ENCODE results near the gene KMT2B. TPM values are rescaled to one million over a fixed set of nuclear protein-coding genes. Genes with fewer than 3 reads are reported as not detected.
"Not testable (repeated sequence)": the region's sequence is repeated elsewhere in the genome, so short reads cannot be mapped to it uniquely, and the experiment has no call there.

The KMT2B gene, protein sequence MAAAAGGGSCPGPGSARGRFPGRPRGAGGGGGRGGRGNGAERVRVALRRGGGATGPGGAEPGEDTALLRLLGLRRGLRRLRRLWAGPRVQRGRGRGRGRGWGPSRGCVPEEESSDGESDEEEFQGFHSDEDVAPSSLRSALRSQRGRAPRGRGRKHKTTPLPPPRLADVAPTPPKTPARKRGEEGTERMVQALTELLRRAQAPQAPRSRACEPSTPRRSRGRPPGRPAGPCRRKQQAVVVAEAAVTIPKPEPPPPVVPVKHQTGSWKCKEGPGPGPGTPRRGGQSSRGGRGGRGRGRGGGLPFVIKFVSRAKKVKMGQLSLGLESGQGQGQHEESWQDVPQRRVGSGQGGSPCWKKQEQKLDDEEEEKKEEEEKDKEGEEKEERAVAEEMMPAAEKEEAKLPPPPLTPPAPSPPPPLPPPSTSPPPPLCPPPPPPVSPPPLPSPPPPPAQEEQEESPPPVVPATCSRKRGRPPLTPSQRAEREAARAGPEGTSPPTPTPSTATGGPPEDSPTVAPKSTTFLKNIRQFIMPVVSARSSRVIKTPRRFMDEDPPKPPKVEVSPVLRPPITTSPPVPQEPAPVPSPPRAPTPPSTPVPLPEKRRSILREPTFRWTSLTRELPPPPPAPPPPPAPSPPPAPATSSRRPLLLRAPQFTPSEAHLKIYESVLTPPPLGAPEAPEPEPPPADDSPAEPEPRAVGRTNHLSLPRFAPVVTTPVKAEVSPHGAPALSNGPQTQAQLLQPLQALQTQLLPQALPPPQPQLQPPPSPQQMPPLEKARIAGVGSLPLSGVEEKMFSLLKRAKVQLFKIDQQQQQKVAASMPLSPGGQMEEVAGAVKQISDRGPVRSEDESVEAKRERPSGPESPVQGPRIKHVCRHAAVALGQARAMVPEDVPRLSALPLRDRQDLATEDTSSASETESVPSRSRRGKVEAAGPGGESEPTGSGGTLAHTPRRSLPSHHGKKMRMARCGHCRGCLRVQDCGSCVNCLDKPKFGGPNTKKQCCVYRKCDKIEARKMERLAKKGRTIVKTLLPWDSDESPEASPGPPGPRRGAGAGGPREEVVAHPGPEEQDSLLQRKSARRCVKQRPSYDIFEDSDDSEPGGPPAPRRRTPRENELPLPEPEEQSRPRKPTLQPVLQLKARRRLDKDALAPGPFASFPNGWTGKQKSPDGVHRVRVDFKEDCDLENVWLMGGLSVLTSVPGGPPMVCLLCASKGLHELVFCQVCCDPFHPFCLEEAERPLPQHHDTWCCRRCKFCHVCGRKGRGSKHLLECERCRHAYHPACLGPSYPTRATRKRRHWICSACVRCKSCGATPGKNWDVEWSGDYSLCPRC (N-terminal part only)
- 43.7 TPM for total RNA-seq

DNA sequence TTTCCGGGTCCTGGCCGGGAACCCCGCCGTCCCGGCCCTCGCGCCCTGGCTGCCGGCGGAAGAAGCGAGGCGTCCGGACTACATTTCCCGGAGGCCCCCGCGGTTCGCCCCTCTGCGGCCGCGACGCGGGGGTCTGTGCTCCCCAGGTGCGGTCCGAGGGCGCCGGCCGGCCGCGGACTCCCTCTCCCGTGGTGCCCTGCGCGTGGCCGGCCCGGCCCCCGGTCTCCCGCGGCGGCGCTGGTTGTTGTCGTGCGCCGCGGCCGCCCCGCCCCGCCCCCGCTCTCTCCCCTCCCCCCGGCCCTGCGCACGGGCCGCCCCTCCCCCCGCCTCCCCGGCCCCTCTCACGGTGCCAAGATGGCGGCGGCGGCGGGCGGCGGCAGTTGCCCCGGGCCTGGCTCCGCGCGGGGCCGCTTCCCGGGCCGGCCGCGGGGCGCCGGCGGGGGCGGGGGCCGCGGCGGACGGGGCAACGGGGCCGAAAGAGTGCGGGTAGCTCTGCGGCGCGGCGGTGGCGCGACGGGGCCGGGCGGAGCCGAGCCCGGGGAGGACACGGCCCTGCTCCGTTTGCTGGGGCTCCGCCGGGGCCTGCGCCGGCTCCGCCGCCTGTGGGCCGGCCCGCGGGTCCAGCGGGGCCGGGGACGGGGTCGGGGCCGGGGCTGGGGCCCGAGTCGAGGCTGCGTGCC, at the start of gene KMT2B:
Gene KMT2B (plus strand): TSS at position 339 of the 680 bp plus-strand sequence. CDS start 16 bp downstream, at position 355.
- DNase-seq (ENCODE audit: low spot score) = no peak

DNA sequence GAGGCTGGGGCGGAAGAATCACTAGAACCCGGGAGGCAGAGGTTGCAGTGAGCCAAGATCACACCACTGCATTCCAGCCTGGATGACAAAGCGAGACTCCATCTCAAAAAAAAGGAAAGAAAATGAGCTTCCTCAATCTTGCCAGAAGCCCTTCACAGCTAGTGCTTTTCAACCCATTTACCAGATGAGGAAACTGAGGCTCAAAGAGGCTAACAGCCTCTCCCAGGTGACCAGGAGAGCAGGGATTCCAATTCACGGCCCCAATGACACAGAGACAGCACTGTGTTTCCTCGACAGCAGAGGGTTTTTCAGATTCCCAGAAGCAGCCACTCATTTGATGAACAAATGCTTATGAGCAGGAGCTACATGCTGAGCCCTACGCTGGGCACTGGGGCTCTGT, 48.2 kb upstream of the KMT2B start:
- no peak for DNase-seq (ENCODE audit: low spot score)

DNA sequence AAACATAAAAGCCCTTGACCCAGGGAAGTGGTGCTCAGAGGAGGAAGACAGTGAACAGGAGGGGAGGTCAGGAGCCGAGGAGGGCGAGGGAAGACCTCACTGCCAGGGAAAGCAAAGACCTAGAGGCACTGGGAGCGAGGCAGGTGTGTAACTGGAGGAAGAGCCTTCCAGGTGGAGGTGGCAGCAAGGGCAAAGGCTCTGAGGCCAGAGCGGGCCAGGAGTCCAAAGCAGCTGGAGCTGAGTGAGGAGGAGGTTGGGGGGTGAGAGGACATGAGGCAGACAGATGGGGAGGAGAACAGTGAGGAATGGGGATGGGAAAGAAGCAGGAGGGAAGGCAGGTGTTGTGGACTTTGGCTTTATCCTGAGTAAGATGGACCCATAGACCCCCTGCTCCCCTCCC, 47.8 kb upstream of the KMT2B start:
- DNase-seq (ENCODE audit: low spot score) = no peak

DNA sequence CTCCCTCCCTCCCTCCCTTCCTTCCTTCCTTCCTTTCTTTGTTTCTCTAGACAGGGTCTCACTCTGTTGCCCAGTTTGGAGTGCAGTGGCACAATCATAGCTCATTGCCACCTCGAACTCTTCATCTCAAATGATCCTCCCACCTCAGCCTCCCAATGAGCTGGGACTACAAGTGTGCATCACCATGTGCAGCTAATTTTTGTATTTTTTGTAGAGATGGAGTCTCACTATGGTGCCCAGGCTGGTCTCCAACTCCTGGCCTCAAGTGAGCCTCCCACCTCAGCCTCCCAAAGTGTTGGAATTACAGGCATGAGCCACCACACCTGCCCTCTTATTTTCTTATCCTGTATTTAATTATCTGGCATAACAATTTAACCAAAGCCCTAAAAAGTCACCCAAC, 47.1 kb upstream of the KMT2B start:
- DNase-seq (ENCODE audit: low spot score) = no peak

DNA sequence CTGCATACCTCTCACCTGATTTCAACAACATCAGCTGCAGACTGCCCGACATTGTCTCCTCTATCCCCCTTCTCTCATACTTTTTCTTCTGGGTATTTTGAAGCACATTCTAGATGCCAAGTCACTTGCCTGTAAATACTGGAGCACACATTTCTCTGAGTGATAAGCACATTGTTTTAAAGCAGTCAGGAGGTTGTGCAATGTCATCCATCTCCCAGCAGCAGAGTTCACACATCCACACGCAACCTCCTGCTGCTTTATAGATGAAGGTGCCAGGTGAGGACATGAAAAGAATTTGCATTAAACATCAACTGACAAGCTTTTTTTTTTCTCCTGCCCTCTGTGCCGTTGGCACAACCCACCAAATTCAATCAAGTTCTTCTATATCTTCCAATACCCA, 46.0 kb upstream of the KMT2B start:
- DNase-seq (ENCODE audit: low spot score) = no peak

DNA sequence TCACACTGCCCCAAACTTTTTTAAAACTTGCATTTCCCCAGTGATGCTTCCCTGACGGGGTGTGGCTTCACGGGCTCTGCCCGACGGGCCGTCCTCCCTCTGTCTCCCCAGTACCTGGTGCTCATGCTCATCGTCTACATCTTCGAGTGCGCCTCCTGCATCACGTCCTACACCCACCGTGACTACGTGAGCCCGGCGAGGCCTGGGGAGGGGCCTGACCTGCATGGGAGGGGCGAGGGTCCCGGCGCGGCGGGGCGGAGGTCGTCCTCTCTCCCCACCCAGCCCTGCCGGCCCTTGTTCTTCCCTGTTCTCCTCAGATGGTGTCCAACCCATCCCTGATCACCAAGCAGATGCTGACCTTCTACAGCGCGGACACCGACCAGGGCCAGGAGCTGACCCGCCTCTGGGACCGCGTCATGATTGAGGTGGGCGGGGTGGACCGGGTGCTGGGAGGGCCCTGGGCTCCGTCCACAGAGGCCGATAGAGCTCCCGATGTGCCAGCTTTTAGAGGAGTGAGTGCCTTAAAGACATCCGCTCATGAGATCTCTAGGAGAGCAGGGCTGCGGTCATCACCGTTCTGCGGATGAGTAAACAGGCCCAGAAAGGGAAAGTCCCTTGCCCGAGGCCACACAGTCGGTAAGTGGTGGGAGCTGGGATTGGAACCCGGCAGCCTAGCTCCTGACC, 44.5 kb upstream of the KMT2B start:
- no peak for DNase-seq (ENCODE audit: low spot score)

DNA sequence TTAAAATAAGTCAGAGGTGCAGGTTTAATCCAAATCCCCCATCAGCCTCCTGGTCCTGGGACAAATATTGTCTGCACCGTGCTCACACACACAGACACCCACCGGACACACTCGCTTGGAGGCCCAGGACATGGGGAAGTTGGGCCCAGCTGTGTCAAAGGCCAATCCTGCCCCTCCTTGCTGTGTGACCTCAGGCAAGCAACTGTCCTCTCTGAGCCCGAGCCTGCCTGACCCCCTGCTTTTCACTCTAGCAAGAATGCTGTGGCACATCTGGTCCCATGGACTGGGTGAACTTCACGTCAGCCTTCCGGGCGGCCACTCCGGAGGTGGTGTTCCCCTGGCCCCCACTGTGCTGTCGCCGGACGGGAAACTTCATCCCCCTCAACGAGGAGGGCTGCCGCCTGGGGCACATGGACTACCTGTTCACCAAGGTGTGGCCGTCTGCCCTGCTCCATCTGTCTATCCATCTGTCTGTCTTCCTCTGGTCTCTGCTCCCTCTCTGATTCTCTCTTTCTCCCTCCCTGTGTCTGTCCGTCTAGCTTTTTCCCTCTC, 42.1 kb upstream of the KMT2B start:
- no peak for DNase-seq (ENCODE audit: low spot score)

DNA sequence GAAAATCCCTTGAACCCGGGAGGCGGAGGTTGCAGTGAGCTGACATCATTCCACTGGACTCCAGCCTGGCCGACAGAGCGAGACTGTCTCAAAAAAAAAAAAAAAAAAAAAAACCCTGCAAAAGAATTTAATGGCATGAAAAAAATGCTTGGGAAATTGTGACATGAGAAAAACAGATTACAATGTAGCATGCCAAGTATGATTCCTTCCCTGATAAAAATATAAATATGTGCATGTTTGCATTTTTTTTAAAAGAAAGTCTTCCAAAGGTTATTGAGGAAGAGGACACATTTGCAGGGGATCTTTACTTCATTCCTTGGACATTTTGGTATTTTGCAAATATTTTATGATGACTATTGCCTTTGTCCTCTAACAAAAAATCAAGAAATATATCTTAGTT, 28.0 kb upstream of the KMT2B start:
- no peak for DNase-seq (ENCODE audit: low spot score)

DNA sequence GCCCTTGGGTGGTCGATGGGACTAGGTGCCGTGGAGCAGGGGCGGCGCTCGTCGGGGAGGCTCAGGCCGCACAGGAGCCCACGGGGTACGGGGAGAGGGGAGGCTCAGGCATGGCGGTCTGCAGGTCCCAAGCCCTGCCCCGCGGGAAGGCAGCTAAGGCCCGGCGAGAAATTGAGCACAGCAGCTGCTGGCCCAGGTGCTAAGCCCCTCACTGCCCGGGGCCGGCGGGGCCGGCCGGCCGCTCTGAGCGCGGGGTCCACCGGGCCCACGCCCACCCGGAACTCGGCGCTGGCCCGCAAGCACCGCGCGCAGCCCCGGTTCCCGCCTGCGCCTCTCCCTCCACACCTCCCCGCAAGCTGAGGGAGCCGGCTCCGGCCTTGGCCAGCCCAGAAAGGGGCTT, 26.7 kb upstream of the KMT2B start:
- DNase-seq (ENCODE audit: low spot score) = not testable (repeated sequence)

DNA sequence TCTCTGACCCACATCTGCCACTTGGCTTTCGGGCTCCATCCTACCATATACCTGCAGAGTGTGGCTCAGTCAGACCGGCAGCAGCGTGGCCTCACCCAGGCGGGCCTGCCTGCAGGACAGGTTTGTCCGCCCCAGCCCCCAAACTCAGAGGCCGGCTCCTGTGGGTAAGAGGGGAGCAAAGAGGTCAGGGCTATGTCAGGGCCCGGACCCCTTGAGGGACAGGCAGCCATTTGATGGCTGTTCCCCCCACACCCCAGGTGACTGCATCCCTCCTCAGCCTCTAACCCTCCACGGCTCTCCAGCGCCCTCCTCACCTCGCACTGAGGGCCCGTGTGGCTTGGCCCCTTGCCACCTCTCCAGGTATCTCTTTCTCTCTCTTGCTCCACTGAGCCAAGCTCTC, 25.8 kb upstream of the KMT2B start:
- DNase-seq (ENCODE audit: low spot score) = peak; percentile 80

DNA sequence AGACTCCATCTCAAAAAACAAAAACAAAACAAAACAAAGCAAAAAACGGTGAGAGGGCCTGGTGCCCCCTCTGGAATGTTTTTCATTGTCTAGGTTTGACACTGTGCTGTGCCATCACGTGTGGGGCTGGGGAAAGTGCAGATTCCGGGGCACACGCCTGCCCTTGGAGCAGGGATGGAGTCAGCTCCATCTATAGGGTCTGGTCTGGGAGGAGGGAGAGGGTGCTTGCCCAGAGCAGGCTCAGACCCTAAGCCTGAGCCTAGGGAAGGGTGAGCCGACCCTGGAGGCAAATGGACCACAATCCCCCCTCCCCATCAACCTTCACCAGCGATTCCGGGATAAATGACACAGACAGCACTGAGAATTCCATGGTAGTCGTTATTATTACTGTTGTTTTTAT, 24.4 kb upstream of the KMT2B start:
- DNase-seq (ENCODE audit: low spot score) = no peak

DNA sequence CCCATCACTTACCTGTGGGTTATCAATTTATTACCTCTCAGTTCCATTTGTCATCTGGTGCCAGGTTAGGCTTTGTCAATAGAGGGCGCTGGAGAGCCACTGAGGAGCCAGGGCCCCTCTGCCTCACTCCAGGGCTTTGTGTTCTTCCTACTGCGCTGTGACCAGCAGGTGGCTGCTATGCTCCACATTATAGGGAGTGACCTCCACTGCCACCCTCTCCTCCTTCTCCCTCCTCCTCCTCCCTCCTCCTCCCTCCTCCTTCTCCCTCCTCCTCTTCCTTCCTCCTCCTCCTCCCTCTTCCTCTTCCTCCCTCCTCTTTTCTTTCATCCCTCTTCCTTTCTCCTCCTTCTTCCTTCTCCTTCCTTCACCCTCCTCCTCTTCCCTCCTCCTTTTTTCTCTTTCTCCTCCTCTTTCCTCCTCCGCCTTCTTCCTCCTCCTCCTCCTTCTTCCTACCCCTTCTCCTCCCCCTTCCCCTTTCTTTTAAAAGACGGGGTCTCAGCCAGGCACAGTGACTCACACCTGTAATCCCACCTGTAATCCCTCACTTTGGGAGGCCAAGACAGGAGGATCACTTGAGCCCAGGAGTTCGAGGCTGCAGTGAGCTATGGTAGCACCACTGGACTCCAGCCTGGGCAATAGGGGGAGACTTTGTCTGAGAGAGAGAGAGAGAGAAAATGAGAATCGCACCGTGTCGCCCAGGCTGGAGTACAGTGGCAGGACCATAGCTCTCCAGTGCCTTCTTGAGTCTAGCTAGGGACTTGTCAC, 23.8 kb upstream of the KMT2B start:
- peak; percentile 89 for DNase-seq (ENCODE audit: low spot score)

DNA sequence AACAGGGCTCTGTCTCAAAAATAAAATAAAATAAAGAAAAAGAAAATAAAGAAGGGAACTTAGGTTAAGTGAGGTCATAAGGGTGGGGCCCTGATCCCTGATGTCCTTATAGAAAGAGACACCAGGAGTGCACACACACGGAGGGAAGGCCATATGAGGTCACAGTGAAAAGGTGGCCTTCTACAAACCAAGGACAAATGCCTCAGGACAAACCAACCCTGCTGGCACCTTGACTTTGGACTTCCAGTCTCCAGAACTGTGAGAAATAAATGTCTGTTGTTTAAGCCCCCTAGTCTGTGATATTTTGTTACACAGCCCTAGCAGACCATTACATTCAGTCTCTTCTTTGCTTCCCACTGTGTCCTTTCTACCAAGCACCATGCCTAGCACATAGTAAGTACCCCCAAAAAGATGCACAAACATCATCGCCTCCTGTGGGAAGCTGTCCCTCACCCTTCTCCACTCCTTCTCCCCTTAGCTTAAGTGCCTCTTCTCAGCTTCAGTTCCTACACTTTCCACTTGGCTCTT, 21.8 kb upstream of the KMT2B start:
- DNase-seq (ENCODE audit: low spot score) = no peak

DNA sequence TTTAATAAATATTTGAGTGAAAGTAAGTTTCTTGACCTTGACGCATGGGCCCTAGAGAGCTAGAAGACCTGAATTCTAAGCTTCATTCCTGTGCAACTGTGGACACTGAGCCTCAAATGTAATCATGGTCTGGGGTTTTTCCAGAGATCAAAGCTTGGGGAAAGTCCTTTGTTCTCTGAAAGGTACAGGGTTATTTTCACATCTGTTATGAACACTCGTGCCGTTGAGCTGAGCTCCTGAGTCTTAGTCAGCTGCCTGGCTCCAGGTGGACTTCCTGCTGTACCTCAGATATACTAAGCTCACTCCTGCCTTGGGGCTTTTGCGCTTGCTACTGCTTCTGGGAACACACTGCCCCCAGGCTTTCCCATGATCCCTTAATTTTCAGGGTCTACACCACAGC, 21.0 kb upstream of the KMT2B start:
- no peak for DNase-seq (ENCODE audit: low spot score)

DNA sequence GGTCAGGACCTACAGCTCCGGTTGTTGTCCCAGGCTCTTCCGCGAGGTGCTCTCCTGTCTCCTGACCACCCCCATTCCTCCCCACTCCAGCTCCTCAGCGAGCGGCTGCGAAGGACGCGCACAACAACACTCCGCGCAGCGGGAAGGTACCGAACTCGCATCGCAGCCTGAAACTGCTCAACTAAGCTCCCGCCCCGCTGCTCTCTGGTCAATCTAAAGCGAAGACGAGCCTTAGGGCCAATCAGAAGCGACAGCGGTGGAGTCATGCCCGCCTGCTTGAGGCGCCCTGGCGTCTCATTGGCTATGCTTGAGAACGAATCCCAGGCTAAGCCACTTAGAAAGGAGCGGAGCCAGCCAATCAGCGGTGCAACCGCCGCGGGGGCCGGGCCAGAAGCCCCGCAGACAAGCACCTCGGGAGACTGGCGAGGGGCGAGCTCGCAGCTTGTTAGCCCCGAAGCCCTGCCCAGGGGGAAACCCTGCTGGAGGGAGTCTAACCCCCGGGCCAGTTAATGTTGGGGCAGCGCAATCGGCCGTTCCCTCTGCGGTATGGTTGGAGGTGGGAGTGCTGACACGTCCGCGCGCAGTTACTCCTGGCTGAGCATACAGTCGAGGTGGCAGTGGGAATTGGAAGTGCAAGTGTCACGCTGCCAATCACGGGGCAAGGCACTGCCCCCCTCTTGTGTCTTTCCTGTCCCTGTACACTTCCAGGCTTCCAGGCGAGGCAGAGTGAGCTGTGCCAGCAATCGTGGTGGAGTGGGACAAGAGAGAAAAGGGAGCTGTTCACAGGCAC, 15.4 kb upstream of the KMT2B start:
- DNase-seq (ENCODE audit: low spot score) = peak; percentile 94

DNA sequence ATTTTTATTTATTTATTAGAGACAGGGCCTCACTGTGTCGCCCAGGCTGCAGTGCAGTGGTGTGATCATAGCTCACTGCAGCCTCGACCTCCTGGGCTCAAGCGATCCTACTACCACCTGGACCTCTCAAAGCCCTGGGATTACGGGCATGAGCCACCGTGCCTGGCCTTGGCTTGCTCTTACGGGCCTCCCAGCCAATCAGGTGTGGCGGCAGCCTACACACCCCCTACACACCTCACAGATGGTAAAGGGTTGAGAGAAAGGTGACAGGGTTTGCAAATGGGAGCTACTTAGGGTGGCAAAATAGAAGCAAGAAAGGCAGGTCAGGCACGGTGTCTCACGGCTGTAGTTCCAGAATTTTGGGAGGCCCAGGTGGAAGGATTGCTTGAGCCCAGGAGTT, 14.5 kb upstream of the KMT2B start:
- no peak for DNase-seq (ENCODE audit: low spot score)

DNA sequence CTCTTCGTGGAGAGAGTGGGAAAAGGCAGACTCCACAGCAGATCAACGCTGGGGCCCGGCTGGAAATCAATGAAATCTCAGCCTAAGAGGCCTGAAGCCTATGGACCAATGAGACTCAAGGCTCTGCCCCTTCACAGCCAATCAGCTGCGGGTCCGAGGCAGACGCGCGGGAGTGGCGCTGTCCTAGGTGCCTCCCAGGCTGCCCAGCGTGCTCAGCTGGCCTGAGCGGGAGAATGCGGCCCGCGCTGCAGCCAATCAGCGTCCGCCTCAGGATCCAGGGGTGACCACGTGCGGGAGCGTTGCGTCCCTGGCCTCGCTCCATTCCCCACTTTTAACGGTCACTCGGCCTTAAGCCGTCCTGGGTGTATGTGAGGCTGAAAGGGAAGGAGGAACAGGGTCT, 13.6 kb upstream of the KMT2B start, which contains the start of gene ZBTB32:
Gene ZBTB32 (plus strand): TSS at position 341 of the 400 bp plus-strand sequence. CDS start 10,069 bp downstream, outside the sequence.
- no peak for DNase-seq (ENCODE audit: low spot score)

DNA sequence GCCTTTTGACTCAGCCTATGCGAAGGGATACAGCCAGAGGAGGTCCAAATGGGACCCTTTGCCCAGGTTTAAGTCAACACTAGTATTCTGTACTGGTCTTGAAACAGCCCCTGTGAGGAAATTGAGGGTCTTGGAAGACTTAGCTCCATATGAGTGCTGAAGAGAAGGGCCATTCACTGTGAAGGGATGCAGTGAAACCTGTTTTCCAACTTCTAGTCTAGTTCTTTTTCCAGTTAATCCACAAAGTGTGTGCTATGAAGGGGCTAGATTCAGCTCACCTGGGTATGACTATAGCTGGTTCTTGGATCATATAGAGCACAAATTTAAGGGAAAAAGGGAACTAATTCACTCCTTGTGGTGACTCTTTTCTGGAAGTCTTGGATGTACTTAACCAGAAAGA, 9.4 kb upstream of the KMT2B start:
- no peak for DNase-seq (ENCODE audit: low spot score)
